Endothelial cell of umbilical vein (primary cell): ENCODE measurements around the gene CHRM4.
"Not testable (repeated sequence)": the region's sequence is repeated elsewhere in the genome, so short reads cannot be mapped to it uniquely, and the experiment has no call there.

Source experiments
- CTCF ChIP-seq, 2 donors: IDR thresholded peaks; 1 replicate in 1 of 2; 2 replicates in 1 of 2; pipeline ENCODE4 v1.5.1; 2011; ENCODE audit warnings: low read length in 2 of 2, mild to moderate bottlenecking in 2 of 2, moderate library complexity in 2 of 2, control low read depth in 1 of 2, inconsistent platforms in 1 of 2, low read depth in 1 of 2; ENCODE audit not compliant: insufficient read depth in 1 of 2; ENCODE audit errors: extremely low read depth in 1 of 2
- EZH2 ChIP-seq: IDR thresholded peaks from 2 replicates; pipeline ENCODE4 v1.6.1; 2012; ENCODE audit warnings: borderline replicate concordance, low read depth, mild to moderate bottlenecking, moderate library complexity, low read length, inconsistent platforms; ENCODE audit not compliant: severe bottlenecking
- JUN ChIP-seq: IDR thresholded peaks from 2 replicates; pipeline ENCODE4 v1.6.1; 2011; ENCODE audit warnings: borderline replicate concordance, low read depth; ENCODE audit not compliant: insufficient read length, insufficient read depth
- MAX ChIP-seq: IDR thresholded peaks from 2 replicates; pipeline ENCODE4 v1.6.1; 2011; ENCODE audit not compliant: insufficient read depth, insufficient read length
- MYC ChIP-seq: IDR thresholded peaks from one replicate; pipeline ENCODE4 v1.6.1; 2011; ENCODE audit warnings: mild to moderate bottlenecking, low read depth, low read length
- POLR2A ChIP-seq: IDR thresholded peaks from 2 replicates; pipeline ENCODE4 v1.6.1; 2012; ENCODE audit warnings: low read depth, mild to moderate bottlenecking, control low read depth, low read length
- POLR2AphosphoS5 ChIP-seq: IDR thresholded peaks from 2 replicates; pipeline ENCODE4 v1.6.1; 2012; ENCODE audit warnings: low read depth, mild to moderate bottlenecking, control low read depth, low read length, moderate library complexity; ENCODE audit not compliant: insufficient read depth

- TF ChIP-seq CTCF (IDR thresholded peaks at IDR 0.05; ENCODE audit: extremely low read depth in 1 of 2, insufficient read depth in 1 of 2, low read depth in 1 of 2, low read length in 2 of 2); POLR2AphosphoS5; MYC; MAX; EZH2; POLR2A; JUN: not testable (repeated sequence)
Measured at GRCh38 chr11:46372501-46372900, 19.1 kb downstream of the CHRM4 start.
